ENCODE measurements around the gene PLPP6.

DNA sequence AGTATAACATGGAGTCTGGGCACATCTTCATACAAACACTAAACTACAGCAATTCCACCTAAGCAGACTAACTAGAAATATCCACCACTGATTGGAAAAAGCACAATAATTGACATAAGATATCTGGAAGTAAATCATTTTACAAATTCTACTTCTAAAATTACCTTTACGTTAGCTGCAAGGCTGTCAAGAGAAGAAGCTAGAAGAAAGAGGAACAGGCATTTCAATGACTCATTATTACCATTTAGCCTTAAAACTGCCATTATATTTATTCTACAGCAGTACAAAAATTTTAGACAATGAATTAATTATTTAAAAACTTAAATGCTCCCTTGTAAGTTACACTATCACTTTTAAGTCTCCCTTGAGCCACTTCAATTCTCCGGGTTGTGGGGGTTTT lies 43.4 kb upstream of the PLPP6 start:
- TF ChIP-seq POLR2A (IDR thresholded peaks at IDR 0.05) (no peak), CTCF (IDR thresholded peaks at IDR 0.05) (no peak)

Measured in breast epithelium (tissue), 3 donors.